Stimulated activated CD4-positive, alpha-beta T cell treated with anti-CD3 and anti-CD28 coated beads, Interleukin-15, amount 100 ng/mL, for 1 hour (primary cell): ENCODE measurements around the gene SNPH.
"Not testable (repeated sequence)": the region's sequence is repeated elsewhere in the genome, so short reads cannot be mapped to it uniquely, and the experiment has no call there.

Source experiments
- DNase-seq, 2 donors: peaks; one replicate each; pipeline ENCODE4 v3.0.0-alpha.2; 2020; ENCODE audit warnings: low read depth in 1 of 2, low spot score in 1 of 2

Gene SNPH

GRCh38 chr20:1336699-1337367 is 70.7 kb downstream of the SNPH start:
- DNase-seq, result no peak

- DNase-seq, result no peak
These were observed 71.3 kb downstream of the SNPH start for GRCh38 chr20:1337441-1337840.

- DNase-seq, result no peak
These were observed 72.0 kb downstream of the SNPH start for GRCh38 chr20:1338096-1338495.

GRCh38 chr20:1338801-1339200 is 72.7 kb downstream of the SNPH start:
- no peak for DNase-seq

- no peak for DNase-seq
These were observed 75.6 kb downstream of the SNPH start for GRCh38 chr20:1341561-1342265.

GRCh38 chr20:1343446-1344124 is 77.5 kb downstream of the SNPH start:
- DNase-seq, result not testable (repeated sequence)

- DNase-seq, result no peak
These were observed 79.1 kb downstream of the SNPH start for GRCh38 chr20:1345030-1345755.

GRCh38 chr20:1345756-1346093 is 79.6 kb downstream of the SNPH start:
- DNase-seq, result no peak

- no peak for DNase-seq
These were observed 80.3 kb downstream of the SNPH start for GRCh38 chr20:1346315-1346969.

GRCh38 chr20:1353956-1354355 is 87.9 kb downstream of the SNPH start:
- no peak for DNase-seq

- DNase-seq, result no peak
These were observed 92.0 kb downstream of the SNPH start for GRCh38 chr20:1357921-1358671.
